HepG2 (cell line): Measurements from ENCODE around the gene GUK1. TPM values are rescaled to one million over a fixed set of nuclear protein-coding genes. Genes with fewer than 3 reads are reported as not detected.

Source experiments
- ATAC-seq: fragments of 200-7000 bp; cut with Tn5 transposase; 3 replicates; pipeline ENCODE4 v1.9.1; 2020; ENCODE audit warnings: mild to moderate bottlenecking, moderate library complexity
- BruUV-seq: library from RNA; stranded (reverse); fragments of 400-500 nt; replicated peaks from 2 replicates; lab custom pipeline; 2021; lab: Mats Ljungman, UMichigan
- CTCF ChIA-PET: fragments of 300-600 bp; formaldehyde crosslinking; extraction: SDS; loops from one replicate; lab custom pipeline; 2021; ENCODE audit warnings: low total read pairs, inconsistent platforms, low intra/inter-chr PET ratio; lab: Yijun Ruan, JAX
- POLR2A ChIA-PET: fragments of 350-600 bp; sonication (Branson Sonifier 250); formaldehyde crosslinking; loops from one replicate; lab custom pipeline; 2020; ENCODE audit warnings: antibody characterized with exemption, inconsistent platforms; lab: Yijun Ruan, JAX
- DNase-seq: peaks from one replicate; pipeline ENCODE4 v3.0.0-alpha.2; 2015; ENCODE audit warnings: low spot score
- FAIRE-seq: peaks from 3 replicates; lab custom pipeline; 2011; peaks lifted over from hg19 to GRCh38; lab: Jason Lieb, UNC
- H2AFZ ChIP-seq: one replicate; pipeline ENCODE4 v1.6.1; 2011; ENCODE audit warnings: low read length, inconsistent platforms
- H3K27ac ChIP-seq: fragments of 300-600 bp; 3 replicates; pipeline ENCODE4 v1.8.0; 2011; ENCODE audit warnings: mixed run types, mild to moderate bottlenecking, mixed read lengths, low read length, inconsistent platforms; ENCODE audit not compliant: insufficient read depth; ENCODE audit errors: extremely low read length
- H3K27me3 ChIP-seq, 2 experiments: fragments of 200-600 bp in 1 of 2; 2 replicates in 1 of 2; 3 replicates in 1 of 2; pipeline versions ENCODE4 v1.6.0 to v1.8.0; 2011; ENCODE audit warnings: low read length in 2 of 2, mild to moderate bottlenecking in 2 of 2, moderate library complexity in 2 of 2, inconsistent platforms in 1 of 2; ENCODE audit not compliant: insufficient read depth in 2 of 2, control insufficient read depth in 1 of 2
- H3K36me3 ChIP-seq, 2 experiments: fragments of 200-600 bp in 1 of 2; replicated peaks in 1 of 2; 2 replicates in 1 of 2; 3 replicates in 1 of 2; pipeline versions ENCODE4 v1.5.1 to v1.8.0; 2011; ENCODE audit warnings: low read length in 2 of 2, inconsistent platforms in 1 of 2; ENCODE audit not compliant: insufficient read depth in 2 of 2, control insufficient read depth in 1 of 2
- H3K4me1 ChIP-seq: 2 replicates; pipeline ENCODE4 v1.5.1; 2012; ENCODE audit warnings: low read length, inconsistent platforms; ENCODE audit not compliant: insufficient read depth
- H3K4me2 ChIP-seq: 2 replicates; pipeline ENCODE4 v1.6.0; 2011; ENCODE audit warnings: low read depth, low read length, inconsistent platforms
- H3K4me3 ChIP-seq, 3 experiments: fragments of 200-600 bp in 1 of 3; sonication (generic), shearing (Covaris generic) in 1 of 3; replicated peaks in 1 of 3; 2 replicates each; pipeline ENCODE4 v1.5.1; 2011 to 2016; ENCODE audit warnings: low read length in 3 of 3, inconsistent platforms in 2 of 3, low read depth in 2 of 3, mild to moderate bottlenecking in 2 of 3, control low read depth in 1 of 3, mixed read lengths in 1 of 3; ENCODE audit not compliant: insufficient read depth in 1 of 3
- H3K79me2 ChIP-seq: one replicate; pipeline ENCODE4 v1.6.1; 2011; ENCODE audit warnings: low read length, inconsistent platforms; ENCODE audit not compliant: insufficient read depth
- H3K9ac ChIP-seq: 2 replicates; pipeline ENCODE4 v1.6.0; 2011; ENCODE audit warnings: mild to moderate bottlenecking, low read depth, low read length, inconsistent platforms; ENCODE audit not compliant: insufficient read depth
- H3K9me3 ChIP-seq: 2 replicates; pipeline ENCODE4 v1.5.1; 2012; ENCODE audit warnings: mild to moderate bottlenecking, low read length
- H4K20me1 ChIP-seq: 2 replicates; pipeline ENCODE4 v1.6.0; 2011; ENCODE audit warnings: inconsistent platforms, mild to moderate bottlenecking, low read length, moderate library complexity; ENCODE audit not compliant: insufficient read depth
- AGO2 ChIP-seq: fragments of 200-400 bp; formaldehyde crosslinking; optimal IDR thresholded peaks from 2 replicates; pipeline ENCODE3; 2017; ENCODE audit warnings: mild to moderate bottlenecking, low read depth, low read length, moderate library complexity
- BRF2 ChIP-seq: sonication (generic); formaldehyde crosslinking; IDR thresholded peaks from 2 replicates; pipeline ENCODE4 v1.8.1; 2022; ENCODE audit warnings: mild to moderate bottlenecking, missing genetic modification reagents
- ETV6 ChIP-seq: sonication (generic); formaldehyde crosslinking; conservative IDR thresholded peaks from 2 replicates; pipeline ENCODE4 v1.4.0; 2020; ENCODE audit warnings: missing genetic modification reagents
- HNRNPH1 ChIP-seq: fragments of 200-400 bp; formaldehyde crosslinking; optimal IDR thresholded peaks from 2 replicates; pipeline ENCODE3; 2017; ENCODE audit warnings: mild to moderate bottlenecking, low read depth, low read length
- HNRNPL ChIP-seq: fragments of 200-400 bp; formaldehyde crosslinking; IDR thresholded peaks from 2 replicates; pipeline ENCODE4 v1.6.1; 2017; ENCODE audit warnings: mild to moderate bottlenecking, low read depth, low read length
- KMT2B ChIP-seq: IDR thresholded peaks from 2 replicates; pipeline ENCODE4 v1.6.1; 2016; ENCODE audit warnings: missing genetic modification reagents, missing compliant biosample characterization
- MAX ChIP-seq: IDR thresholded peaks from 2 replicates; pipeline ENCODE4 v1.6.1; 2012; ENCODE audit warnings: inconsistent platforms
- MZF1 ChIP-seq: sonication (generic); formaldehyde crosslinking; IDR thresholded peaks from 2 replicates; pipeline ENCODE4 v1.8.1; 2023; ENCODE audit warnings: mild to moderate bottlenecking, missing genetic modification reagents, borderline replicate concordance
- POLR2AphosphoS2 ChIP-seq: IDR thresholded peaks from 2 replicates; pipeline ENCODE4 v1.6.1; 2011; ENCODE audit warnings: low read depth, low read length, improper control_type of control experiment
- REXO4 ChIP-seq: sonication (generic); formaldehyde crosslinking; IDR thresholded peaks from 2 replicates; pipeline ENCODE4 v1.8.0; 2022; ENCODE audit warnings: missing genetic modification reagents, mild to moderate bottlenecking, borderline replicate concordance
- RORA ChIP-seq: sonication (generic); formaldehyde crosslinking; IDR thresholded peaks from 2 replicates; pipeline ENCODE4 v1.5.0; 2020; ENCODE audit warnings: mild to moderate bottlenecking, missing genetic modification reagents, moderate library complexity
- TRAFD1 ChIP-seq: sonication (generic); formaldehyde crosslinking; IDR thresholded peaks from 2 replicates; pipeline ENCODE4 v1.5.1; 2020; ENCODE audit warnings: missing genetic modification reagents, mild to moderate bottlenecking, borderline replicate concordance
- ZC3H13 ChIP-seq: sonication (generic); formaldehyde crosslinking; IDR thresholded peaks from 2 replicates; pipeline ENCODE4 v1.8.1; 2023; ENCODE audit warnings: mild to moderate bottlenecking, missing genetic modification reagents, moderate library complexity
- ZFY ChIP-seq: sonication (generic); formaldehyde crosslinking; IDR thresholded peaks from 2 replicates; pipeline ENCODE4 v1.4.0; 2020; ENCODE audit warnings: missing genetic modification reagents
- ZNF354B ChIP-seq: sonication (generic); formaldehyde crosslinking; IDR thresholded peaks from 2 replicates; pipeline ENCODE4 v1.8.0; 2022; ENCODE audit warnings: mild to moderate bottlenecking, missing genetic modification reagents
- ZNF383 ChIP-seq: sonication (generic); formaldehyde crosslinking; IDR thresholded peaks from 2 replicates; pipeline ENCODE4 v1.4.0; 2020; ENCODE audit warnings: missing genetic modification reagents, mild to moderate bottlenecking, borderline replicate concordance
- ZNF546 ChIP-seq: sonication (generic); formaldehyde crosslinking; conservative IDR thresholded peaks from 2 replicates; pipeline ENCODE4 v1.8.1; 2023; ENCODE audit warnings: mild to moderate bottlenecking, missing genetic modification reagents
- ZNF776 ChIP-seq: sonication (generic); formaldehyde crosslinking; IDR thresholded peaks from 2 replicates; pipeline ENCODE4 v1.4.0; 2020; ENCODE audit warnings: mild to moderate bottlenecking, missing genetic modification reagents
- ZNF841 ChIP-seq: sonication (generic); formaldehyde crosslinking; IDR thresholded peaks from 2 replicates; pipeline ENCODE4 v1.8.1; 2023; ENCODE audit warnings: missing genetic modification reagents, borderline replicate concordance
- WGBS: methylation state at CpG from one replicate; pipeline ENCODE4 v1.1.6; 2017; ENCODE audit warnings: low lambda C conversion rate; 5-methylcytosine and 5-hydroxymethylcytosine counted together
- in situ Hi-C: cut with HindIII; loops from 2 replicates; pipeline ENCODE4 v1.10.0; 2017; ENCODE audit warnings: low pct_unique_long_range_greater_than_20kb; ENCODE audit not compliant: extremely low pct_ligation_motif_present
- intact Hi-C: fragments of 100-400 bp; cut with micrococcal nuclease; formaldehyde crosslinking; loops from one replicate; pipeline ENCODE4 v1.10.0; 2022; ENCODE audit not compliant: unreplicated experiment
- polyA plus RNA-seq, 8 experiments: library from polyadenylated mRNA; depleted of rRNA in 3 of 8; stranded (reverse) in 7 of 8; unstranded in 1 of 8; fragments of >200 nt; fragmentation: Illumina TruSeq in 4 of 8; extraction: Trizol in 4 of 8; gene quantifications; 2 replicates each; pipeline versions ENCODE4 v1.2.1 to v1.2.3, GENCODE V29; 2011 to 2016; ENCODE audit warnings: low read depth in 4 of 8, missing spikeins in 1 of 8, mixed read lengths in 1 of 8; ENCODE audit not compliant: insufficient read depth in 1 of 8
- total RNA-seq, 5 experiments: library from RNA; depleted of rRNA; stranded (reverse); fragments of >200 nt; fragmentation: Illumina TruSeq; extraction: Trizol; gene quantifications; 2 replicates each; pipeline ENCODE4 v1.2.3, GENCODE V29; 2016; ENCODE audit warnings: low read depth in 1 of 5

The GUK1 gene
- total and polyA plus RNA-seq, 2 of the 13 experiments (the other 11 are each of a cell fraction or from before 2014, with no cell fraction given) = 116 to 154 TPM

- TF ChIP-seq BRF2 (CRISPR knock-in tag) (no peak), KMT2B (CRISPR knock-in tag) (no peak), ETV6 (no peak), ZNF841 (CRISPR knock-in tag) (no peak), ZC3H13 (peak; percentile 43; the same call in 1 of the 2 replicates), ZNF546 (CRISPR knock-in tag) (no peak), ZNF776 (0 out of 2 replicates have a peak, but pooled peaks have one; percentile 35)
These were observed 35.4 kb upstream of the GUK1 start (continued) for GRCh38 chr1:228104526-228105269.

GRCh38 chr1:228105270-228105995 lies 34.6 kb upstream of the GUK1 start:
- WGBS = 86% methylated on average over 7 of the region's 9 CpGs
- Histone ChIP-seq H4K20me1 (peaks cover 8% of the 10 kb centered on the region; the same call in 1 of the 2 replicates), H3K27ac (no peak overlapping the region), H3K9ac (no peak overlapping the region), H3K4me3 (no peak overlapping the region), H3K9me3 (no peaks in the 10 kb centered on the region), H3K36me3 (peaks cover 2 to 7% of the 10 kb centered on the region in 2 experiments; a peak in 2 of 5 replicates), H3K79me2 (peaks cover 32% of the 10 kb centered on the region), H3K27me3 (no peaks in the 10 kb centered on the region; a peak in 1 of 5 replicates), H3K4me1 (peaks cover 36% of the 10 kb centered on the region), H2AFZ (no peak overlapping the region), H3K4me2 (no peak overlapping the region)
- ATAC-seq = no peak
- no peak for DNase-seq
- no peak for FAIRE-seq
- in situ Hi-C loops (no loop called here), intact Hi-C loops (no loop called here)
- ChIA-PET CTCF (no interaction called here), POLR2A (interaction anchor here (0.5 to 1.3 kb wide), 3 partner anchors 11 to 60 kb away, joined by 3 to 4 read pairs (median 4); partner anchors contain the start of gene IBA57)
- no TSS peak for BruUV-seq
- no peak for TF ChIP-seq ZNF383 (CRISPR knock-in tag)
- TF ChIP-seq POLR2AphosphoS2 = no peak
- TF ChIP-seq ZFY (CRISPR knock-in tag) = 0 out of 2 replicates have a peak, but pooled peaks have one; percentile 6
- TF ChIP-seq TRAFD1 (CRISPR knock-in tag) = no peak
- no peak for TF ChIP-seq ZNF354B
- no peak for TF ChIP-seq REXO4 (CRISPR knock-in tag)
- no peak for TF ChIP-seq MZF1 (CRISPR knock-in tag)
- TF ChIP-seq HNRNPH1 = no peak
- TF ChIP-seq MAX = no peak
- TF ChIP-seq AGO2 = peak; percentile 88
- TF ChIP-seq HNRNPL = no peak
- no peak for TF ChIP-seq RORA (CRISPR knock-in tag)
